GM19395 (cell line): Measurements from ENCODE around the gene BRINP2.
A peak's percentile ranks its signal among the peaks of the same experiment; 100 is the strongest.

Source experiments
- ATAC-seq: cut with Tn5 transposase; IDR thresholded peaks from one replicate; pipeline ENCODE4 v1.9.1; 2021; ENCODE audit warnings: mild to moderate bottlenecking, moderate library complexity; ENCODE audit not compliant: unreplicated experiment

The BRINP2 gene

GRCh38 chr1:177219554-177220458 lies 49.0 kb downstream of the BRINP2 start:
- ATAC-seq = no peak

GRCh38 chr1:177223359-177223758 lies 52.6 kb downstream of the BRINP2 start:
- no peak for ATAC-seq

GRCh38 chr1:177227978-177228692 lies 57.4 kb downstream of the BRINP2 start:
- no peak for ATAC-seq

GRCh38 chr1:177228693-177229065 lies 57.9 kb downstream of the BRINP2 start:
- ATAC-seq = no peak

GRCh38 chr1:177229781-177230180 lies 59.0 kb downstream of the BRINP2 start:
- ATAC-seq = no peak

- ATAC-seq = no peak
Measured at GRCh38 chr1:177230228-177231016, 59.7 kb downstream of the BRINP2 start.

- ATAC-seq = no peak
Measured at GRCh38 chr1:177235350-177235749, 64.6 kb downstream of the BRINP2 start.

GRCh38 chr1:177236962-177237361 lies 66.2 kb downstream of the BRINP2 start:
- ATAC-seq = no peak

GRCh38 chr1:177238967-177239366 lies 68.2 kb downstream of the BRINP2 start:
- no peak for ATAC-seq

GRCh38 chr1:177239792-177240191 lies 69.0 kb downstream of the BRINP2 start:
- ATAC-seq = no peak

GRCh38 chr1:177243773-177244172 lies 73.0 kb downstream of the BRINP2 start:
- no peak for ATAC-seq

GRCh38 chr1:177246710-177247580 lies 76.2 kb downstream of the BRINP2 start:
- ATAC-seq = no peak

GRCh38 chr1:177247623-177248176 lies 76.9 kb downstream of the BRINP2 start:
- no peak for ATAC-seq

GRCh38 chr1:177248258-177248657 lies 77.5 kb downstream of the BRINP2 start:
- ATAC-seq = no peak

GRCh38 chr1:177249231-177249630 lies 78.5 kb downstream of the BRINP2 start:
- no peak for ATAC-seq

- ATAC-seq = no peak
Measured at GRCh38 chr1:177252877-177253276, 82.1 kb downstream of the BRINP2 start.

GRCh38 chr1:177255411-177255810 lies 84.7 kb downstream of the BRINP2 start:
- no peak for ATAC-seq

- ATAC-seq = peak; percentile 76
Measured at GRCh38 chr1:177256153-177257075, 85.7 kb downstream of the BRINP2 start.

GRCh38 chr1:177257128-177257527 lies 86.4 kb downstream of the BRINP2 start:
- no peak for ATAC-seq
